Keratinocyte (primary cell): ENCODE measurements around the gene MPZL1. TPM values are rescaled to one million over a fixed set of nuclear protein-coding genes. Genes with fewer than 3 reads are reported as not detected.
A peak's percentile ranks its signal among the peaks of the same experiment; 100 is the strongest.

Experiments used
- DNase-seq: peaks from one replicate; pipeline ENCODE4 v3.0.0-alpha.2; 2011; ENCODE audit warnings: low read depth, missing footprints, low spot score
- FAIRE-seq: peaks from 2 replicates; lab custom pipeline; 2011; peaks lifted over from hg19 to GRCh38; lab: Jason Lieb, UNC
- H2AFZ ChIP-seq: 2 replicates; pipeline ENCODE4 v1.6.0; 2012; ENCODE audit warnings: low read length, control low read depth, inconsistent platforms; ENCODE audit not compliant: control insufficient read depth
- H3K27ac ChIP-seq: 2 replicates; pipeline ENCODE4 v1.5.1; 2011; ENCODE audit warnings: low read length; ENCODE audit not compliant: control insufficient read depth, insufficient read depth
- H3K27me3 ChIP-seq: 3 replicates; pipeline ENCODE4 v1.6.0; 2011; ENCODE audit warnings: low read length; ENCODE audit not compliant: control insufficient read depth, insufficient read depth; ENCODE audit errors: extremely low read depth
- H3K36me3 ChIP-seq, 2 experiments: 2 replicates in 1 of 2; 3 replicates in 1 of 2; pipeline ENCODE4 v1.5.1; 2011; ENCODE audit warnings: low read length in 2 of 2, mild to moderate bottlenecking in 1 of 2; ENCODE audit not compliant: control insufficient read depth in 2 of 2, insufficient read depth in 2 of 2; ENCODE audit errors: extremely low read depth in 1 of 2
- H3K4me1 ChIP-seq: 3 replicates; pipeline ENCODE4 v1.5.1; 2011; ENCODE audit warnings: low read length; ENCODE audit not compliant: control insufficient read depth, insufficient read depth; ENCODE audit errors: extremely low read depth
- H3K4me2 ChIP-seq: 3 replicates; pipeline ENCODE4 v1.6.0; 2011; ENCODE audit warnings: low read depth, low read length; ENCODE audit not compliant: control insufficient read depth, insufficient read depth; ENCODE audit errors: extremely low read depth
- H3K4me3 ChIP-seq, 3 experiments: fragments of 200-600 bp in 1 of 3; sonication (generic) in 1 of 3; 2 replicates in 2 of 3; 3 replicates in 1 of 3; pipeline ENCODE4 v1.5.1; 2011 to 2016; ENCODE audit warnings: low read length in 3 of 3, mild to moderate bottlenecking in 3 of 3, control low read depth in 2 of 3, inconsistent platforms in 1 of 3, low read depth in 1 of 3, mixed read lengths in 1 of 3, mixed run types in 1 of 3, moderate library complexity in 1 of 3; ENCODE audit not compliant: control insufficient read depth in 2 of 3, insufficient read depth in 2 of 3; ENCODE audit errors: extremely low read depth in 1 of 3
- H3K79me2 ChIP-seq: 2 replicates; pipeline ENCODE4 v1.6.0; 2012; ENCODE audit warnings: low read length; ENCODE audit not compliant: control insufficient read depth, insufficient read depth
- H3K9ac ChIP-seq: 3 replicates; pipeline ENCODE4 v1.6.0; 2011; ENCODE audit warnings: low read length; ENCODE audit not compliant: control insufficient read depth, insufficient read depth; ENCODE audit errors: extremely low read depth
- H3K9me1 ChIP-seq: 3 replicates; pipeline ENCODE4 v1.6.0; 2011; ENCODE audit warnings: low read length; ENCODE audit not compliant: control insufficient read depth, insufficient read depth; ENCODE audit errors: extremely low read depth
- H3K9me3 ChIP-seq: 2 replicates; pipeline ENCODE4 v1.5.1; 2012; ENCODE audit warnings: low read depth, low read length; ENCODE audit not compliant: control insufficient read depth
- H4K20me1 ChIP-seq: 3 replicates; pipeline ENCODE4 v1.6.0; 2011; ENCODE audit warnings: low read length; ENCODE audit not compliant: control insufficient read depth, insufficient read depth; ENCODE audit errors: extremely low read depth
- EZH2 ChIP-seq: IDR thresholded peaks from one replicate; pipeline ENCODE4 v1.6.1; 2012; ENCODE audit warnings: inconsistent platforms, mild to moderate bottlenecking, low read length, moderate library complexity
- dilution Hi-C: fragments of 300-500 bp; cut with MboI; formaldehyde crosslinking; loops from one replicate; pipeline ENCODE4 v1.7.0; 2020; ENCODE audit warnings: low sequenced_read_pairs; ENCODE audit not compliant: extremely low pct_ligation_motif_present
- polyA plus RNA-seq, 5 experiments: library from polyadenylated mRNA; depleted of rRNA in 3 of 5; stranded (reverse) in 3 of 5; stranded (forward) in 1 of 5; unstranded in 1 of 5; fragments of >200 nt; gene quantifications; 1 replicate in 1 of 5; 2 replicates in 3 of 5; 3 replicates in 1 of 5; pipeline versions ENCODE4 v1.2.1 to v1.2.3, GENCODE V29; 2011 to 2012; ENCODE audit warnings: missing spikeins in 2 of 5, low read depth in 1 of 5, low replicate concordance in 1 of 5
- TF ChIP-seq, protein P1 (sequence below), 3 experiments: IDR thresholded peaks in 1 of 3; conservative IDR thresholded peaks in 1 of 3; optimal IDR thresholded peaks in 1 of 3; 2 replicates in 2 of 3; 3 replicates in 1 of 3; pipeline versions ENCODE3 to v1.5.1; 2011; ENCODE audit warnings: low read length in 3 of 3, mild to moderate bottlenecking in 3 of 3, moderate library complexity in 2 of 3, control low read depth in 1 of 3, inconsistent platforms in 1 of 3; ENCODE audit not compliant: insufficient read depth in 2 of 3; ENCODE audit errors: extremely low read depth in 1 of 3

The MPZL1 gene
- polyA plus RNA-seq, 1 donor (not counting 4 experiments of a cell fraction or from before 2014, with no cell fraction given) = 195 TPM

- H3K79me2 ChIP-seq = peaks cover 9% of the 10 kb centered on the region
- H3K36me3 ChIP-seq = peaks cover 17 to 42% of the 10 kb centered on the region in 2 experiments
- no peaks in the 10 kb centered on the region for H3K9me3 ChIP-seq
- H3K4me3 ChIP-seq = no peak overlapping the region
- DNase-seq (no peak), FAIRE-seq (no peak)
- H3K9me1 ChIP-seq = no peaks in the 10 kb centered on the region
- peak overlapping the region; percentile 75 for H3K27ac ChIP-seq
- H3K9ac ChIP-seq = peak overlapping the region; percentile 2
- dilution Hi-C loops = no loop called here
- H4K20me1 ChIP-seq = no peaks in the 10 kb centered on the region
- TF ChIP-seq, protein P1, sequence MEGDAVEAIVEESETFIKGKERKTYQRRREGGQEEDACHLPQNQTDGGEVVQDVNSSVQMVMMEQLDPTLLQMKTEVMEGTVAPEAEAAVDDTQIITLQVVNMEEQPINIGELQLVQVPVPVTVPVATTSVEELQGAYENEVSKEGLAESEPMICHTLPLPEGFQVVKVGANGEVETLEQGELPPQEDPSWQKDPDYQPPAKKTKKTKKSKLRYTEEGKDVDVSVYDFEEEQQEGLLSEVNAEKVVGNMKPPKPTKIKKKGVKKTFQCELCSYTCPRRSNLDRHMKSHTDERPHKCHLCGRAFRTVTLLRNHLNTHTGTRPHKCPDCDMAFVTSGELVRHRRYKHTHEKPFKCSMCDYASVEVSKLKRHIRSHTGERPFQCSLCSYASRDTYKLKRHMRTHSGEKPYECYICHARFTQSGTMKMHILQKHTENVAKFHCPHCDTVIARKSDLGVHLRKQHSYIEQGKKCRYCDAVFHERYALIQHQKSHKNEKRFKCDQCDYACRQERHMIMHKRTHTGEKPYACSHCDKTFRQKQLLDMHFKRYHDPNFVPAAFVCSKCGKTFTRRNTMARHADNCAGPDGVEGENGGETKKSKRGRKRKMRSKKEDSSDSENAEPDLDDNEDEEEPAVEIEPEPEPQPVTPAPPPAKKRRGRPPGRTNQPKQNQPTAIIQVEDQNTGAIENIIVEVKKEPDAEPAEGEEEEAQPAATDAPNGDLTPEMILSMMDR (optimal IDR thresholded peaks at IDR 0.05 in 1 of 3, IDR thresholded peaks at IDR 0.05 in 1 of 3, conservative IDR thresholded peaks at IDR 0.05 in 1 of 3; ENCODE audit: extremely low read depth in 1 of 3, insufficient read depth in 2 of 3, low read length in 3 of 3) = no peak
- TF ChIP-seq EZH2 = no peak
- H2AFZ ChIP-seq = no peak overlapping the region
- peaks cover 27% of the 10 kb centered on the region for H3K4me1 ChIP-seq
- no peaks in the 10 kb centered on the region for H3K27me3 ChIP-seq
- peak overlapping the region; percentile 60 for H3K4me2 ChIP-seq
Measured at GRCh38 chr1:167774710-167775109, 52.9 kb downstream of the MPZL1 start.

DNA sequence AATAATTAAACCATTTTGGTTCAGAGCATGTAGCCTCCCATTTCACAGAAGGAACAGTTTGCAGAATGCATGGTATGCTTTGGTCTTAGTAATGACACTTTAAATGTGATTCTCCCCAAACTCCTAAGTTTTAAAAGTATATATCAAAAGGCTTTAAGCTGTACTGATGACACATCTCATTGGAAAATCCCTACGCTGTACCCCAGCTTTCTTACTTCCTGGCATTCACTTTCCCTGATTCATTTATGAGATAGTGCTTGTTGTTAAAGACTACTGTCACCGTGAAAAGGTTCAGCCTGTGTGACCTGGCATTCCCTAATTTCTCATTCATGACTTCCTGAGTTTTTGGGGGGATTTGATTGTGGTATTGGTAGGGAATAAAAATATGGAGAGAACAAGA is 53.4 kb downstream of the MPZL1 start:
- Histone ChIP-seq H3K27me3 (no peaks in the 10 kb centered on the region), H3K4me3 (no peak overlapping the region), H2AFZ (no peak overlapping the region), H3K36me3 (peaks cover 14 to 38% of the 10 kb centered on the region in 2 experiments), H3K4me1 (peaks cover 27% of the 10 kb centered on the region), H3K9ac (peak overlapping the region; percentile 2), H3K27ac (peak overlapping the region; percentile 75), H3K79me2 (peaks cover 8% of the 10 kb centered on the region), H4K20me1 (no peaks in the 10 kb centered on the region), H3K9me1 (no peaks in the 10 kb centered on the region), H3K4me2 (peak overlapping the region; percentile 60), H3K9me3 (no peaks in the 10 kb centered on the region)
- FAIRE-seq = peak; percentile 29
- dilution Hi-C loops = no loop called here
- no peak for DNase-seq
- TF ChIP-seq EZH2 = no peak
- TF ChIP-seq, protein P1 (optimal IDR thresholded peaks at IDR 0.05 in 1 of 3, IDR thresholded peaks at IDR 0.05 in 1 of 3, conservative IDR thresholded peaks at IDR 0.05 in 1 of 3; ENCODE audit: extremely low read depth in 1 of 3, insufficient read depth in 2 of 3, low read length in 3 of 3) = no peak
